ENCODE results near the gene THSD4. TPM values are rescaled to one million over a fixed set of nuclear protein-coding genes. Genes with fewer than 3 reads are reported as not detected.

The THSD4 gene
- total RNA-seq, 2 experiments from 2014 or later = not detected

- CTCF ChIA-PET = no interaction called here
- Histone ChIP-seq H3K4me1 (ENCODE audit: insufficient read depth, low read length) (no peaks in the 10 kb centered on the region), H3K27ac (ENCODE audit: low read depth in 1 of 2, low read length in 2 of 2) (no peak overlapping the region), H3K36me3 (ENCODE audit: insufficient read depth, low read length) (peaks cover 25% of the 10 kb centered on the region), H3K9me3 (ENCODE audit: control insufficient read depth in 1 of 2, insufficient read depth in 1 of 2, low read length in 2 of 2) (peaks cover 5 to 48% of the 10 kb centered on the region in 2 experiments), H3K27me3 (ENCODE audit: control insufficient read depth in 1 of 2, insufficient read depth in 2 of 2, low read length in 2 of 2) (no peaks in the 10 kb centered on the region), H3K4me3 (ENCODE audit: low read length) (no peak overlapping the region)
- Mint-ChIP-seq H3K4me3 (no peak overlapping the region), H3K4me1 (ENCODE audit: low read depth) (no peaks in the 10 kb centered on the region), H3K27me3 (no peaks in the 10 kb centered on the region), H3K27ac (no peak overlapping the region), H3K36me3 (ENCODE audit: low read depth) (peaks cover 90% of the 10 kb centered on the region), H3K9me3 (peaks cover 6% of the 10 kb centered on the region)
- no peak for TF ChIP-seq CTCF (IDR thresholded peaks at IDR 0.05)
- POLR2A ChIA-PET = no interaction called here
- DNase-seq (no peak), ATAC-seq (ENCODE audit: poor library complexity) (no peak)
- intact Hi-C loops (cut with DNase I, micrococcal nuclease) = no loop called here
Measured at GRCh38 chr15:71823801-71824200, 708.5 kb downstream of the THSD4 start.

- DNase-seq = no peak
- H3K9me3 ChIP-seq (ENCODE audit: control insufficient read depth in 1 of 2, insufficient read depth in 1 of 2, low read length in 2 of 2) = peaks cover 5 to 39% of the 10 kb centered on the region in 2 experiments
- H3K27me3 ChIP-seq (ENCODE audit: control insufficient read depth in 1 of 2, insufficient read depth in 2 of 2, low read length in 2 of 2) = no peaks in the 10 kb centered on the region
- H3K4me3 ChIP-seq (ENCODE audit: low read length) = no peak overlapping the region
- intact Hi-C loops (cut with DNase I, micrococcal nuclease) = no loop called here
- no peak for ATAC-seq (ENCODE audit: poor library complexity)
- CTCF ChIA-PET = no interaction called here
- TF ChIP-seq CTCF (IDR thresholded peaks at IDR 0.05) = no peak
- Mint-ChIP-seq H3K4me3 (no peak overlapping the region), H3K27ac (no peak overlapping the region), H3K27me3 (no peaks in the 10 kb centered on the region), H3K4me1 (ENCODE audit: low read depth) (no peaks in the 10 kb centered on the region), H3K36me3 (ENCODE audit: low read depth) (peaks cover 97% of the 10 kb centered on the region), H3K9me3 (peaks cover 6% of the 10 kb centered on the region)
- H3K4me1 ChIP-seq (ENCODE audit: insufficient read depth, low read length) = no peaks in the 10 kb centered on the region
- H3K36me3 ChIP-seq (ENCODE audit: insufficient read depth, low read length) = peaks cover 39% of the 10 kb centered on the region
- POLR2A ChIA-PET = no interaction called here
- H3K27ac ChIP-seq (ENCODE audit: low read depth in 1 of 2, low read length in 2 of 2) = no peak overlapping the region
Measured at GRCh38 chr15:71825021-71825730, 709.9 kb downstream of the THSD4 start.

- TF ChIP-seq CTCF (IDR thresholded peaks at IDR 0.05) = no peak
- no peaks in the 10 kb centered on the region for H3K27me3 Mint-ChIP-seq
- ChIA-PET POLR2A (no interaction called here), CTCF (no interaction called here)
- Histone ChIP-seq H3K27me3 (ENCODE audit: control insufficient read depth in 1 of 2, insufficient read depth in 2 of 2, low read length in 2 of 2) (no peaks in the 10 kb centered on the region), H3K27ac (ENCODE audit: low read depth in 1 of 2, low read length in 2 of 2) (no peak overlapping the region), H3K36me3 (ENCODE audit: insufficient read depth, low read length) (peaks cover 39% of the 10 kb centered on the region), H3K4me1 (ENCODE audit: insufficient read depth, low read length) (no peaks in the 10 kb centered on the region), H3K9me3 (ENCODE audit: control insufficient read depth in 1 of 2, insufficient read depth in 1 of 2, low read length in 2 of 2) (peaks cover under 1 to 31% of the 10 kb centered on the region in 2 experiments), H3K4me3 (ENCODE audit: low read length) (no peak overlapping the region)
- intact Hi-C loops (cut with DNase I, micrococcal nuclease) = no loop called here
- H3K4me1 Mint-ChIP-seq (ENCODE audit: low read depth) = no peaks in the 10 kb centered on the region
- no peak overlapping the region for H3K27ac Mint-ChIP-seq
- ATAC-seq (ENCODE audit: poor library complexity) (no peak), DNase-seq (no peak)
- H3K36me3 Mint-ChIP-seq (ENCODE audit: low read depth) = peaks cover 96% of the 10 kb centered on the region
- H3K9me3 Mint-ChIP-seq = peaks cover 6% of the 10 kb centered on the region
- no peak overlapping the region for H3K4me3 Mint-ChIP-seq
Measured at GRCh38 chr15:71826196-71826595, 710.9 kb downstream of the THSD4 start.

Measured in CD4-positive, alpha-beta T cell (primary cell).